ENCODE results near the gene COL13A1. TPM values are rescaled to one million over a fixed set of nuclear protein-coding genes. Genes with fewer than 3 reads are reported as not detected.

The COL13A1 gene
- total RNA-seq, 4 donors from 2014 or later = 0.42 to 3.4 (median 1.5) TPM

DNA sequence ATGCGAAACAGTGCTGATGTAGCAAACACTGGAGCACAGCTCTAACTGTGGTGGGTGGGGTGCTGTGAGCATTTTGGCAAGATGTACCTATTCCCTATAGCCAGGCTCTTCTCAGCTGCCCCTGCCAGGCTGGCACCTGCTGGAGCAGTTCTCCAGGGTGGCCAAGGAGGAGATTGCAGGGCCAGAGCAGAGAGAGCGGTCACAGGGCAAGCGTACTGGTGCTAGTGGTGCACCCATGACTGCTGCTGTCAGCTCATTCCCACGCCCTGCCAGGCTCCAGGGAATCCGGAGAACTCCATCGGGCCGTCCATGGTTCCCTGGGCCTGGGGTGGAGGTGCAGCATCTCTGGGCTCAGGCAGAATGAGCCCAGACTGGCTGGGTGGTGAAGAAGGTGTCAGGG lies 2.1 kb downstream of the COL13A1 start:
- no peak overlapping the region for H3K27ac ChIP-seq
- TF ChIP-seq EP300 (IDR thresholded peaks at IDR 0.05) = no peak
- no peak for TF ChIP-seq POLR2AphosphoS5 (IDR thresholded peaks at IDR 0.05)
- TF ChIP-seq POLR2A (IDR thresholded peaks at IDR 0.05) = no peak
- TF ChIP-seq, protein P1, sequence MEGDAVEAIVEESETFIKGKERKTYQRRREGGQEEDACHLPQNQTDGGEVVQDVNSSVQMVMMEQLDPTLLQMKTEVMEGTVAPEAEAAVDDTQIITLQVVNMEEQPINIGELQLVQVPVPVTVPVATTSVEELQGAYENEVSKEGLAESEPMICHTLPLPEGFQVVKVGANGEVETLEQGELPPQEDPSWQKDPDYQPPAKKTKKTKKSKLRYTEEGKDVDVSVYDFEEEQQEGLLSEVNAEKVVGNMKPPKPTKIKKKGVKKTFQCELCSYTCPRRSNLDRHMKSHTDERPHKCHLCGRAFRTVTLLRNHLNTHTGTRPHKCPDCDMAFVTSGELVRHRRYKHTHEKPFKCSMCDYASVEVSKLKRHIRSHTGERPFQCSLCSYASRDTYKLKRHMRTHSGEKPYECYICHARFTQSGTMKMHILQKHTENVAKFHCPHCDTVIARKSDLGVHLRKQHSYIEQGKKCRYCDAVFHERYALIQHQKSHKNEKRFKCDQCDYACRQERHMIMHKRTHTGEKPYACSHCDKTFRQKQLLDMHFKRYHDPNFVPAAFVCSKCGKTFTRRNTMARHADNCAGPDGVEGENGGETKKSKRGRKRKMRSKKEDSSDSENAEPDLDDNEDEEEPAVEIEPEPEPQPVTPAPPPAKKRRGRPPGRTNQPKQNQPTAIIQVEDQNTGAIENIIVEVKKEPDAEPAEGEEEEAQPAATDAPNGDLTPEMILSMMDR (IDR thresholded peaks at IDR 0.05) = no peak
- DNase-seq (ENCODE audit: low spot score in 2 of 2) = no peak
- H3K36me3 ChIP-seq = no peaks in the 10 kb centered on the region
- H3K4me3 ChIP-seq = no peak overlapping the region
- peaks cover 22% of the 10 kb centered on the region for H3K27me3 ChIP-seq
- WGBS = 89% methylated on average over 6 of the region's 7 CpGs
- H3K9me3 ChIP-seq = no peaks in the 10 kb centered on the region
- peaks cover 24% of the 10 kb centered on the region for H3K4me1 ChIP-seq

DNA sequence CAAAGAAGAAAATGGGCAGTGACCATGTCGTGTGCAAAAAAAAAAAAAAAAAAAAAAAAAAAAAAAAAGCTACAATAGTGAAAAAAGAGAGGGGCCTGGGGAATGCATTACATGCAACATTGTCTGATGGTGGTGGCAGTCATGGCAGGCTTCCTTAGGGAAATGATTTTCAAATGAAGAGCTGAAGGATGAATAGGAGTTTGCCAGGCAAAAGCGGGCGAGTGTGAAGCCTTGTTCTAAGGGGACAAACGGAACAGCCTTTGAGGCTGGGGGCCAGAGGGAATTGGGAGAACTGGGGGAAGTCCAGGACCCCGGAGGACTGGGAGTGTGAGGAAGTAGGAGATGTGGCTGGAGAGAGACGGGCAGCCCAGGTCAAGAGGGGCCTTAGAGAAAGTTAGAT lies 3.1 kb downstream of the COL13A1 start:
- no peak overlapping the region for H3K27ac ChIP-seq
- peaks cover 22% of the 10 kb centered on the region for H3K27me3 ChIP-seq
- H3K36me3 ChIP-seq = no peaks in the 10 kb centered on the region
- H3K9me3 ChIP-seq = no peaks in the 10 kb centered on the region
- DNase-seq (ENCODE audit: low spot score in 2 of 2) = no peak
- TF ChIP-seq POLR2A (IDR thresholded peaks at IDR 0.05) (no peak), POLR2AphosphoS5 (IDR thresholded peaks at IDR 0.05) (no peak), EP300 (IDR thresholded peaks at IDR 0.05) (no peak)
- TF ChIP-seq, protein P1 (IDR thresholded peaks at IDR 0.05) = no peak
- 95% methylated on average over 6 of the region's 6 CpGs for WGBS
- no peak overlapping the region for H3K4me3 ChIP-seq
- peaks cover 24% of the 10 kb centered on the region for H3K4me1 ChIP-seq

DNA sequence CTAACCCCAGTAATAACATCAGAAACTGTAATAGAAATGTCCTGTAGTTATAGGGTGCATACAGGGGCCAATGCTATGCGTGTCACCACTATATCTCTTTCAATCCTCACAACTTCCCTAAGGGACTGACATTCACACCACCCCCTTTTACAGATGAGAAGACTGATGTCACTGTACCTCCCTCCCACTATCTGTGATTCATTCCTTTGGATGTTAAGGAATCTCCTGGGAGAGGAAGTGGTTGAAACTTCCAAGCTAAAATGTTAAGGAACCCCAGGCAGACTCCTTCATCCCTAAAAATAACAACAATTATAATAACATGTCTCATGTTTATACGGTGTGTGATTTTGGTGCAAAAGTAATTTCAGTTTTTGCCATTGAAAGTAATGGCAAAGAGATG lies 5.4 kb downstream of the COL13A1 start:
- 56% methylated on average over 2 of the region's 2 CpGs for WGBS
- no peaks in the 10 kb centered on the region for H3K9me3 ChIP-seq
- no peak overlapping the region for H3K27ac ChIP-seq
- no peaks in the 10 kb centered on the region for H3K36me3 ChIP-seq
- no peak for TF ChIP-seq POLR2AphosphoS5 (IDR thresholded peaks at IDR 0.05)
- TF ChIP-seq EP300 (IDR thresholded peaks at IDR 0.05) = no peak
- TF ChIP-seq, protein P1 (IDR thresholded peaks at IDR 0.05) = no peak
- TF ChIP-seq POLR2A (IDR thresholded peaks at IDR 0.05) = no peak
- H3K27me3 ChIP-seq = peaks cover 22% of the 10 kb centered on the region
- no peak for DNase-seq (ENCODE audit: low spot score in 2 of 2)
- H3K4me1 ChIP-seq = peaks cover 13% of the 10 kb centered on the region
- H3K4me3 ChIP-seq = no peak overlapping the region

DNA sequence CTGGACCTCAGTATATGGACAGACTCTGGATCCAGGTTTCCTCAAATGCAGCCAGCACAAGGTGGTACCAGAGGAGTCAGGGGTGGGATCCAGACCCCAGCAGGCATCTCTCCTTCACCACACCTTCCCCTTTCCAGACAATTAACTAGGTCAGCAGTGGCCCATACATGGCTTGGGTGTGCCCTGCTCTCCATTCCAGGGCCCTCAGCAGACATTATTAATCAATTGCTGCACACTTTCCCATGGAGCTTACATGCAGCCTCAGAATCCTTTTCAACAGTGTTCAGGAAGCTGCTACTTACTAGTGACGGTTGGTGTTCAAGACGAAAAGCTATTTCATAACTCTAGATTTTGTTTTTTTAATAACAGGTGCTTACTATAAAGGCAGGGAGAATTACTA lies 6.0 kb downstream of the COL13A1 start:
- Histone ChIP-seq H3K4me1 (peaks cover 8% of the 10 kb centered on the region), H3K4me3 (no peak overlapping the region), H3K27ac (no peak overlapping the region), H3K27me3 (peaks cover 16% of the 10 kb centered on the region), H3K9me3 (no peaks in the 10 kb centered on the region), H3K36me3 (no peaks in the 10 kb centered on the region)
- whole genome bisulfite sequencing = 72% methylated on average over 2 of the region's 2 CpGs
- no peak for DNase-seq (ENCODE audit: low spot score in 2 of 2)
- TF ChIP-seq, protein P1 (IDR thresholded peaks at IDR 0.05) = no peak
- TF ChIP-seq POLR2A (IDR thresholded peaks at IDR 0.05) (no peak), EP300 (IDR thresholded peaks at IDR 0.05) (no peak), POLR2AphosphoS5 (IDR thresholded peaks at IDR 0.05) (no peak)

DNA sequence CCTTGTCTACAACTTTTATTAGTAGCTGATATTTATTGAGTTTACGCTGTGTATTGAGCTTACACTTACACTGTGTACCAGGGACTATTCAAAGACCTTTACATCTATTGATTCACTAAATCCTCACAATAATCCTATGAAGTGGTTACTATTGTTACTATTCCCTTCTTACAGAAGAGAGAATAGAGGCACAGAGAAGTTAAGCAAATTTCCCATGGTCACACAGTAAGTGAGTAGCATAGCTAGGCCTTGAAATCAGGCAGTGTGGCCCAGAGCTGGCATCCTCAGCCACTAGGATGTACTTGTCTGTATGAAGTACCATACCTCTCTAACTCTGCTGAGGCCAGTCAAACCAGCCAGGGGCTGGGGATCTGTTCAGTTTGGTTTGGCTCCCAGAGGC lies 7.6 kb downstream of the COL13A1 start:
- no peaks in the 10 kb centered on the region for H3K4me1 ChIP-seq
- no peaks in the 10 kb centered on the region for H3K36me3 ChIP-seq
- WGBS = 92% methylated on average over 1 of the region's 1 CpG
- no peak overlapping the region for H3K27ac ChIP-seq
- DNase-seq (ENCODE audit: low spot score in 2 of 2) = no peak
- no peak overlapping the region for H3K4me3 ChIP-seq
- TF ChIP-seq POLR2A (IDR thresholded peaks at IDR 0.05) (no peak), EP300 (IDR thresholded peaks at IDR 0.05) (no peak), POLR2AphosphoS5 (IDR thresholded peaks at IDR 0.05) (no peak)
- TF ChIP-seq, protein P1 (IDR thresholded peaks at IDR 0.05) = no peak
- peaks cover under 1% of the 10 kb centered on the region for H3K27me3 ChIP-seq
- no peaks in the 10 kb centered on the region for H3K9me3 ChIP-seq

Data from suprapubic skin (tissue), 4 donors.